Choroid plexus epithelial cell (primary cell): ENCODE data around the gene GLUD1.
"Not testable (repeated sequence)": the region's sequence is repeated elsewhere in the genome, so short reads cannot be mapped to it uniquely, and the experiment has no call there.

Source experiments
- DNase-seq: peaks from one replicate; pipeline ENCODE4 v3.0.0-alpha.2; 2010; ENCODE audit warnings: low read depth
- H3K4me3 ChIP-seq: 2 replicates; pipeline ENCODE4 v1.5.1; 2011; ENCODE audit warnings: low read depth, mild to moderate bottlenecking, control low read depth, low read length, moderate library complexity
- TF ChIP-seq, protein P1 (sequence below): conservative IDR thresholded peaks from 2 replicates; pipeline ENCODE4 v1.5.1; 2011; ENCODE audit warnings: low read depth, mild to moderate bottlenecking, control low read depth, inconsistent platforms, low read length, moderate library complexity

The GLUD1 gene

DNA sequence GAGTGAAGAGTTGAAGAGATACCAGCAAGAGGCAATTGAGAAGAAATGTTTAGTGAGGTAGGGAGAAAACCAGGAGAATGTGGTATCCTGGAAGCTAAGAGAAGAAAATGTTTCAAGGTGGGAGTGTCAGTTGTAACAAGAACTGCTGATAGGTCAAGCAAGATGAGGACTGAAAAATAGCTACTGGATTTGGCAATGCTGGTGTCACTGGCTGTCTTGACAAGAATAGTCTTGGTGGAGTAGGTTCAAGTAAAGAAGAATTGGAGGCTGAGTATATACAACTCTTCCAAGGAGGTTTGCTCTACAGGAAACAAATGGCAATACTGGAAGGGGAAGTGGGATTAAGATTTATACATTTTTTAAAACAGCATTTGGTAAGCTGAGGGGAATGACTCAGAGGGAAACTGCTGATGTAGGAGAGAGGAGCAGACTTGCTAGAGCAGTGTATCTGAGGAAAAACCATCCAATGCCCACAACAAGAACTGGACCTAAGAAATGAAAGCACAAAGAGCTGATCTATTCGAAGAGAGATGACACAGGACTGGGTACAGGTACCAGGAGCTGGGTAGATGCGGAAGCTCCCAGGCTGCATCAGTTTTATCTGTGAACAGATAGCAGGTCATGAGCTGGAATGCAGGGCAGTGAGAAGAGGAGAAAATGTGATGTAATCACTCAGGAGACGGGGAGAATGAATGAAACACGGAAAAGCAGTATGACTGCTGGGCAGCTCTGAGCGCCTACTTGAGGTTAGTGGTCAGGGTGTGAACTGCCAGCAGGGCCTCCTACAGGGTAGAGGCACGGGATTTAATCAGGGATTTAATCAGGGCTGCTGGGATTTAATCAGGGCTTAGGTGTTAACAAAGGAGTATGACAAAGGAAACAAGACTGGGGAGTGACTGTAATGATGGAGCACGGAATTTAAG is 40.0 kb downstream of the GLUD1 start:
- DNase-seq: peak; percentile 83
- TF ChIP-seq, protein P1, sequence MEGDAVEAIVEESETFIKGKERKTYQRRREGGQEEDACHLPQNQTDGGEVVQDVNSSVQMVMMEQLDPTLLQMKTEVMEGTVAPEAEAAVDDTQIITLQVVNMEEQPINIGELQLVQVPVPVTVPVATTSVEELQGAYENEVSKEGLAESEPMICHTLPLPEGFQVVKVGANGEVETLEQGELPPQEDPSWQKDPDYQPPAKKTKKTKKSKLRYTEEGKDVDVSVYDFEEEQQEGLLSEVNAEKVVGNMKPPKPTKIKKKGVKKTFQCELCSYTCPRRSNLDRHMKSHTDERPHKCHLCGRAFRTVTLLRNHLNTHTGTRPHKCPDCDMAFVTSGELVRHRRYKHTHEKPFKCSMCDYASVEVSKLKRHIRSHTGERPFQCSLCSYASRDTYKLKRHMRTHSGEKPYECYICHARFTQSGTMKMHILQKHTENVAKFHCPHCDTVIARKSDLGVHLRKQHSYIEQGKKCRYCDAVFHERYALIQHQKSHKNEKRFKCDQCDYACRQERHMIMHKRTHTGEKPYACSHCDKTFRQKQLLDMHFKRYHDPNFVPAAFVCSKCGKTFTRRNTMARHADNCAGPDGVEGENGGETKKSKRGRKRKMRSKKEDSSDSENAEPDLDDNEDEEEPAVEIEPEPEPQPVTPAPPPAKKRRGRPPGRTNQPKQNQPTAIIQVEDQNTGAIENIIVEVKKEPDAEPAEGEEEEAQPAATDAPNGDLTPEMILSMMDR: peak; percentile 72
- H3K4me3 ChIP-seq: no peak overlapping the region

DNA sequence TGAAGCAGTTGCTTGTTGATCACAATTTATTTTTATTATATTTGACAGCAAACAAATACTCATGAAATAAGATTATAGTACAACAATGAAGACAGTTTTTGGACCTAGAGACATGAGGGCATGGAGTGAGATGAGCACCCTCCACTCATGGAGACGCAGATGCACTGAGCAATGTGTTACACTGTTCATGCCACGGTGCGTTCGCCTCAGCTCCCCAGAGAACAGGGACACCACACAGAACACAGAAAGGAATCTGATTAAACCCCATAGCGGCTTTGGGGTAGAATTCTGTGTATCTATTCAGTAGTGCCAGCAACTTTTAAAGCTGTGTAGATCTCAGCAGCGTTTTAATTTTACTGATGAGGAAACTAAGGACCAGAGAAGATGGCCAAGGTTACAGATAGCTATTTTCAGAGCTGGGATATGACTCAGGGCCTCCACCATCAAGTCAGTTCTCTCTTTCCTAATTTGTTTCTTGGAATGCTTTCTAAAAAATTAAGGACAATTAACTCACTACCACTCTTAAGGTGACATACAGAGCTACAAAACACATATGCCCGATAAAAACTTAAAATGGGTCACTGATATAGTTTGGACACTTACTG is 41.0 kb downstream of the GLUD1 start:
- H3K4me3 ChIP-seq: no peak overlapping the region
- no peak for DNase-seq
- TF ChIP-seq, protein P1: no peak

DNA sequence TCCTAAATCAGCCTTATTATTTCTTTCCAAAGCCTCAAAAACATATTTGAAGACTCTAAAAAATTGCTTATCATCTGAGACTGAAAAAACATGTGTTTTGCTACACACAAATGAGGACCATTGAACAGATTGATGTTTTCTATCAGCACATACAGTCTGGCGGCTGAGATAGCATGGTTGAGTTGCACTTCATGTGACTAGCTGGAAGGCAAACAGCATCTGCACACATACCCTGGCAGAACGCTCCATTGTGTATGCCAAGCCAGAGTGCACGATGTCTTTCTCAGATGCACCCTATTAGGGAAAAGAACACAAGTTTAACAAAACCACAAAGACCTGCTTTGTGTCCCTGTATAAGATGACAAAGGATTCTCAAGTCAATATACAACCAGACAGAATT is 41.5 kb downstream of the GLUD1 start:
- DNase-seq: no peak
- no peak overlapping the region for H3K4me3 ChIP-seq
- TF ChIP-seq, protein P1: no peak

DNA sequence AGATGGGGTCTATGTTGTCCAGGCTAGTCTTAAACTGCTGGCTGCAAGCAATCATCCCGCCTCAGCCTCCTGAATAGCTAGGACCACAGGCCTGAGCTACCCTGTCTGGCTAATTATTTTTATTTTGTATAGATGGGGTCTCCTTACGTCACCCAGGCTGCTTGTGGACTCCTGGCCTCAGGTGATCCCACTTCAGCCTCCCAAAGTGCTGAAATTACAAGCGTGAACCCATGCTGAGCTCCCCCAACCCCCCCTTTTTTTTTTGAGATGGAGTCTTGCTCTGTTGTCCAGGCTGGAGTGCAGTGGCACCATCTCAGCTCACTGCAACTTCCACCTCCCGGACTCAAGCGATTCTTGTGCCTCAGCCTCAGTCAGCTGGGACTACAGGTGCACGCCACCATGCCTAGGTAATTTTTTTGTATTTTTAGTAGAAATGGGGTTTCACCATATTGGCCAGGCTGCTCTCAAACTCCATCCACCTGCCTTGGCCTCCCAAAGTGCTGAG is 49.2 kb downstream of the GLUD1 start:
- no peak for DNase-seq
- no peak overlapping the region for H3K4me3 ChIP-seq
- TF ChIP-seq, protein P1: no peak

DNA sequence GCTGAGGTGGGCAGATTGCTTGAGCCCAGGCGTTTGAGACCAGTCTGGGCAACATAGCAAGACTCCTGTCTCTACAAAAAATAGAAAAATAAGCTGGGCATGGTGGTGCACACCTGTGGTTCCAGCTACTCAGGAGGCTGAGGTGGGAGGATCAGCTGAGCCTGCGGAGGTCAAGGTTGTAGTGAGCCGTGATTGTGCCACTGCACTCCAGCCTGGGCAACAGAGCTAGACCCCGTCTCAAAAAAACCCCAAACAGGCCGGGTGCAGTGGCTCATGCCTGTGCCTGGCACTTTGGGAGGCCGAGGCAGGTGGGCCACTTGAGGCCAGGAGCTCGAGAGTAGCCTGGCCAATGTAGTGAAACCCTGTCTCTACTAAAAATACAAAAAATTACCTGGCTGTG is 51.1 kb downstream of the GLUD1 start:
- DNase-seq, H3K4me3 ChIP-seq: not testable (repeated sequence)

DNA sequence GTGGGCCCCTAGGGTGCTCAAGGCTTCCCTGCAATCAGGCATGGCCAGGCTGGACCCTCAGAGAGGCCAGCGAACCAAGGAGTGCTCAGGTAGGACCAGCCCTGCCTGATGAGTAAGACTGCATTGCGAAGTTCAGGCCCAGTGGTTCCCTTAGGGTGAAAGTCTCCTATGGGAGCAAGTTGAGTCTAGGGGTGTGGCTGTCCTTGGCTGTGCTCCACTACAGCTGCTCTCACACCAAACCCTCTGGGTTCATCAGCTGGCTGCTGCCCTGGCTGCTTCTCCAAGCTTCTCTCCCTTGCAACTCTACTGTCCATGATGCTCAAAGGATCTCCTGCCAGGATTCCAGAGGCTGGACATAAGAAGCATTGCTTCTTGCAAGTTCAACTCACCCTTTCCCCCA is 55.9 kb downstream of the GLUD1 start:
- no peak overlapping the region for H3K4me3 ChIP-seq
- TF ChIP-seq, protein P1: no peak
- DNase-seq: peak; percentile 18

DNA sequence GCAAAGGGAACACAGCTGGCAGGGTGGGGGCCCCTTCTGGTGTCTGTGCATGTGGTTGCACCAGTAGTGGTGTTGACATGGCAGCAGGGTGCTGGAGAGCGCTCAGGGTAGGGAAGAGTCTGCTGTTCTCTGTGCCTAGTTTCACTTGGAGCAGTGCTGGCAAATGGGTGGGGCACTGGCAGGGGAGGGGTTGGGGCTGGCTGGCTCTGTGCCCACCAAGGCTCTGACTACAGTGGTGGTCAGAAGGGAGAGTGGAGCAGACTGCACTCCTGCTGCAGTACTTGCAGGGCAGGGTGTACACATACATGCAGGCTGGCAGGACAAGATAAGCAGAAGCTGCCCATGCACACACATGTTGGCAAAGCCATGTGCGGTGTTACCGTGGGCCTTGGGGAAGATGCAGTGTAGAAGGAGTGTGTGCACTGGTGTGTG is 56.3 kb downstream of the GLUD1 start:
- H3K4me3 ChIP-seq: no peak overlapping the region
- TF ChIP-seq, protein P1: no peak
- no peak for DNase-seq
